ENCODE measurements around the gene GRID2. TPM values are rescaled to one million over a fixed set of nuclear protein-coding genes. Genes with fewer than 3 reads are reported as not detected.

GRID2 gene
- total RNA-seq, 2 donors from 2014 or later: 27.3 to 40.4 TPM

GRCh38 chr4:93744961-93745360 lies 1441.2 kb downstream of the GRID2 start:
- Histone ChIP-seq H3K9ac (ENCODE audit: extremely low read depth, low read length, poor library complexity, severe bottlenecking) (no peak overlapping the region), H3K36me3 (ENCODE audit: control insufficient read depth, insufficient read depth, low read length) (no peaks in the 10 kb centered on the region), H3K27me3 (ENCODE audit: control insufficient read depth, insufficient read depth, low read length, poor library complexity, severe bottlenecking) (no peaks in the 10 kb centered on the region), H3K4me3 (ENCODE audit: low read length) (peak overlapping the region; percentile 39), H3K4me1 (ENCODE audit: control insufficient read depth, insufficient read depth, low read length) (peaks cover 14% of the 10 kb centered on the region), H3K9me3 (ENCODE audit: control insufficient read depth, low read length) (no peaks in the 10 kb centered on the region), H3K27ac (ENCODE audit: low read depth, low read length) (no peak overlapping the region)
- no peaks in the 10 kb centered on the region for H3K36me3 Mint-ChIP-seq (ENCODE audit: low read depth)
- H3K4me3 Mint-ChIP-seq: no peak overlapping the region
- H3K27ac Mint-ChIP-seq: no peak overlapping the region
- DNase-seq: no peak
- 90 to 100% methylated on average over 1 to 2 of the region's 2 CpGs for WGBS, 2 experiments (ENCODE audit: insufficient coverage in 1 of 2, insufficient read length in 1 of 2)
- peaks cover 41% of the 10 kb centered on the region for H3K4me1 Mint-ChIP-seq
- no peaks in the 10 kb centered on the region for H3K27me3 Mint-ChIP-seq (ENCODE audit: insufficient read depth)
- no peak for TF ChIP-seq CTCF (conservative IDR thresholded peaks at IDR 0.05)
- no peaks in the 10 kb centered on the region for H3K9me3 Mint-ChIP-seq

GRCh38 chr4:93746031-93746430 lies 1442.3 kb downstream of the GRID2 start:
- Mint-ChIP-seq H3K4me1 (peaks cover 38% of the 10 kb centered on the region), H3K27me3 (ENCODE audit: insufficient read depth) (no peaks in the 10 kb centered on the region), H3K27ac (peak overlapping the region; percentile 14), H3K9me3 (no peaks in the 10 kb centered on the region), H3K36me3 (ENCODE audit: low read depth) (no peaks in the 10 kb centered on the region), H3K4me3 (peak overlapping the region; percentile 14)
- H3K9me3 ChIP-seq (ENCODE audit: control insufficient read depth, low read length): no peaks in the 10 kb centered on the region
- no peak for DNase-seq
- no peak overlapping the region for H3K27ac ChIP-seq (ENCODE audit: low read depth, low read length)
- no peak overlapping the region for H3K9ac ChIP-seq (ENCODE audit: extremely low read depth, low read length, poor library complexity, severe bottlenecking)
- no peaks in the 10 kb centered on the region for H3K36me3 ChIP-seq (ENCODE audit: control insufficient read depth, insufficient read depth, low read length)
- H3K4me1 ChIP-seq (ENCODE audit: control insufficient read depth, insufficient read depth, low read length): peaks cover 14% of the 10 kb centered on the region
- no peak for TF ChIP-seq CTCF (conservative IDR thresholded peaks at IDR 0.05)
- no peaks in the 10 kb centered on the region for H3K27me3 ChIP-seq (ENCODE audit: control insufficient read depth, insufficient read depth, low read length, poor library complexity, severe bottlenecking)
- peak overlapping the region; percentile 39 for H3K4me3 ChIP-seq (ENCODE audit: low read length)

- 84 to 100% methylated on average over 1 to 2 of the region's 2 CpGs for WGBS, 2 experiments (ENCODE audit: insufficient coverage in 1 of 2, insufficient read length in 1 of 2)
- H3K9me3 ChIP-seq (ENCODE audit: control insufficient read depth, low read length): no peaks in the 10 kb centered on the region
- H3K4me1 ChIP-seq (ENCODE audit: control insufficient read depth, insufficient read depth, low read length): peaks cover 14% of the 10 kb centered on the region
- H3K4me3 ChIP-seq (ENCODE audit: low read length): no peak overlapping the region
- Mint-ChIP-seq H3K36me3 (ENCODE audit: low read depth) (no peaks in the 10 kb centered on the region), H3K27me3 (ENCODE audit: insufficient read depth) (no peaks in the 10 kb centered on the region), H3K4me1 (peaks cover 38% of the 10 kb centered on the region), H3K27ac (no peak overlapping the region), H3K4me3 (no peak overlapping the region), H3K9me3 (no peaks in the 10 kb centered on the region)
- H3K9ac ChIP-seq (ENCODE audit: extremely low read depth, low read length, poor library complexity, severe bottlenecking): no peak overlapping the region
- H3K27me3 ChIP-seq (ENCODE audit: control insufficient read depth, insufficient read depth, low read length, poor library complexity, severe bottlenecking): no peaks in the 10 kb centered on the region
- no peaks in the 10 kb centered on the region for H3K36me3 ChIP-seq (ENCODE audit: control insufficient read depth, insufficient read depth, low read length)
- H3K27ac ChIP-seq (ENCODE audit: low read depth, low read length): no peak overlapping the region
- no peak for TF ChIP-seq CTCF (conservative IDR thresholded peaks at IDR 0.05)
- DNase-seq: no peak
These were observed 1443.5 kb downstream of the GRID2 start for GRCh38 chr4:93747220-93747619.
